Upper lobe of left lung (tissue), 6 donors: ENCODE data around the gene YIPF3. TPM values are rescaled to one million over a fixed set of nuclear protein-coding genes. Genes with fewer than 3 reads are reported as not detected.

Experiments used
- ATAC-seq, 2 donors: fragments of 200-7000 bp; cut with Tn5 transposase; one replicate each; pipeline ENCODE4 v1.9.1; 2022; ENCODE audit warnings: mild to moderate bottlenecking in 2 of 2, moderate library complexity in 2 of 2; ENCODE audit not compliant: low FRiP score in 2 of 2
- DNase-seq, 2 donors: peaks; one replicate each; pipeline ENCODE4 v3.0.0-alpha.2; 2019 to 2020
- H3K27ac ChIP-seq, 4 donors: fragments of 200-600 bp; sonication (generic); one replicate each; pipeline ENCODE4 v1.5.1; 2016 to 2019
- H3K27me3 ChIP-seq, 4 donors: fragments of 200-600 bp; sonication (generic); one replicate each; pipeline ENCODE4 v1.5.1; 2017 to 2019
- H3K36me3 ChIP-seq, 4 donors: fragments of 200-600 bp; sonication (generic); one replicate each; pipeline ENCODE4 v1.5.1; 2016 to 2019
- H3K4me1 ChIP-seq, 4 donors: fragments of 200-600 bp; sonication (generic); one replicate each; pipeline ENCODE4 v1.5.1; 2018 to 2019
- H3K4me3 ChIP-seq, 4 donors: fragments of 200-600 bp; sonication (generic); one replicate each; pipeline ENCODE4 v1.5.1; 2017 to 2019; ENCODE audit warnings: mild to moderate bottlenecking in 2 of 4, moderate library complexity in 1 of 4
- H3K9me3 ChIP-seq, 4 donors: fragments of 200-600 bp; sonication (generic); one replicate each; pipeline ENCODE4 v1.5.1; 2018 to 2019
- EP300 ChIP-seq, 4 donors: sonication (generic); formaldehyde crosslinking; IDR thresholded peaks; one replicate each; pipeline ENCODE4 v1.5.1; 2017; ENCODE audit warnings: antibody characterized with exemption in 4 of 4, control low read depth in 2 of 4
- POLR2A ChIP-seq, 4 donors: fragments of 450-650 bp; IDR thresholded peaks; one replicate each; pipeline ENCODE4 v1.5.1; 2016 to 2017; ENCODE audit warnings: antibody characterized with exemption in 4 of 4, mild to moderate bottlenecking in 2 of 4
- POLR2AphosphoS5 ChIP-seq, 2 donors: sonication (generic); formaldehyde crosslinking; IDR thresholded peaks; one replicate each; pipeline ENCODE4 v1.5.1; 2017; ENCODE audit warnings: antibody characterized with exemption in 2 of 2
- WGBS, 2 donors: methylation state at CpG; one replicate each; pipeline ENCODE4 v1.1.5; 2017 to 2018; 5-methylcytosine and 5-hydroxymethylcytosine counted together
- total RNA-seq, 6 donors: library from RNA; depleted of rRNA in 4 of 6; stranded (reverse); fragments of >200 nt in 4 of 6; gene quantifications; one replicate each; pipeline versions ENCODE4 v1.1.0 to v1.2.1, GENCODE V29; 2016 to 2021
- TF ChIP-seq, protein P1 (sequence below), 6 experiments: fragments of 450-650 bp in 4 of 6; fragments of 200-600 bp in 2 of 6; sonication (generic) in 2 of 6; IDR thresholded peaks; one replicate each; pipeline ENCODE4 v1.5.1; 2016 to 2019; ENCODE audit warnings: antibody characterized with exemption in 6 of 6
- donor health status: DM: no; HTN: no; CAD: no; lungs with moderate emphysema.
- donor health status: DM: no; HTN: yes; CAD: no; lungs with severe emphysema.

YIPF3 gene
- total RNA-seq, 6 donors from 2014 or later = 103 to 170 (median 125) TPM

DNA sequence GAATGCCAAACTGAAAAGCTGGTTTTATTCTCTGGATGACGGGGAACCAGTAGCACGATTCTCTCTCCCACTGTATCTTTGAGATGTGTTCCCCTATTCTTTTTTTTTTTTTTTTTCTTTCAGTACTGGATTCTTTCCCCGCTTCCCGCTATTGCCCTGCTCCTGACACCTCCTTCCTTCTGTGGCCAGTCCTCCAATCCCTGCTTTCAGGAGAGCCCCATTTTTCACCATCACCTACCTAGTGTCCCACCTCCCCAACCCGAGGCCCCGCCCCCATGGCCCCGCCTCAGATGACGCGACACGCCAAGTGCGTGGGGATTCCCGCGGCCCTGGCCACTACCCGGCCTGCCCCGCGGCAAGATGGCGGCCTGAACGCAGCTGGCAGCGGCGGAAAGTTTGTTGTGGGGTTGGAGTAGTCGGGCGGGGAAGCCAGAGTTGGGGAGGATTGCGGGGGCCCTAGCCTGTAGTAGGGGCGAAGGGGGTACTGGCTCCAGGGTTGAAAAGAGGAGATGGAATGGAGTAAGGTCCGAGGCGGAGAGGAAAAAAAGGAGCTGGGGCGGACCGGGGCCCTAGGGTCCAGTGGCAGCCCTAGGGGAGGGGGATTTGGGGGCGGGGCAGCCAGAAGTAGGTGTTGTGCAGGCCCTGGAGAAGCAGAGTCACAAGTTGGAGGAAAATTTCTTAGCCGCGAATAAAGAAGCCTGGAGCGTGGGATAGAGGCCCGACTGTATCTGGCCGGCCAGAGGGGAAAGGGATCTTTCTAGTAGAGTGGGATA is 39.3 kb downstream of the YIPF3 start, which contains the start of gene TJAP1:
Gene TJAP1, plus strand, starts transcription at position 336 of the 773 bp plus-strand sequence. CDS start 21,432 bp downstream, outside the sequence.
- Histone ChIP-seq H3K36me3 (no peaks in the 10 kb centered on the region), H3K4me1 (peaks cover 13 to 31% (median 17%) of the 10 kb centered on the region in 4 donors), H3K27me3 (no peaks in the 10 kb centered on the region), H3K27ac (peak within 1 kb of the TSS; percentile 83 to 89 (median 88)), H3K9me3 (no peaks in the 10 kb centered on the region), H3K4me3 (peak within 1 kb of the TSS; percentile 36 to 87 (median 74))
- DNase-seq (peak; percentile 92 to 100), ATAC-seq (peak; percentile 99 to 100)
- TF ChIP-seq POLR2AphosphoS5 (IDR thresholded peaks at IDR 0.05) (peak; percentile 87 to 96), POLR2A (IDR thresholded peaks at IDR 0.05) (peak in 3 of 4 donors; percentile 28 to 76 (median 69)), EP300 (IDR thresholded peaks at IDR 0.05) (no peak)
- WGBS, 2 donors = 1% methylated on average over 31 to 33 of the region's 34 CpGs

DNA sequence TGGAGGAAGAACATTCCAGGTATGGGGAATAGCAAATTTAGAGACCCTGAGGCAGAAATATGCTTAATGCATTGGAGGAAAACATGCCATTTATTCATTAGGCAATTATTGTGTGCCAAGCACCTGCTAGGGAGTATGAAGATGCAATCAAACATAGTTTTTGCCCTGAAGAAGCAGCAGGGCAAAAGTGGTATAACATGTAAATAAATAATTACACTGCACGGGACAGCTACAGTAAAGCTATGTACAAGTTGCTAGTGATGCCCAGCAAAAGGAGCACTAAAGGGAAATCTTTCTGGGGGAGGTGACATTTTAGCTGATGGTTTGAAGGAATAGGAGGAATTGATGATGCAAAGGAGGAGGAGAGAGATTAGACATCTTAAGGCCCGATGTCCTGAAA is 40.0 kb downstream of the YIPF3 start:
- H3K27ac ChIP-seq = peak overlapping the region in 3 of 4 donors; percentile 83 to 89 (median 88)
- no peaks in the 10 kb centered on the region for H3K9me3 ChIP-seq
- H3K27me3 ChIP-seq = no peaks in the 10 kb centered on the region
- WGBS, 2 donors = 31 to 34% methylated on average over 2 of the region's 2 CpGs
- peaks cover 13 to 31% (median 17%) of the 10 kb centered on the region in 4 donors for H3K4me1 ChIP-seq
- ATAC-seq (no peak), DNase-seq (no peak)
- no peak for TF ChIP-seq EP300 (IDR thresholded peaks at IDR 0.05)
- H3K36me3 ChIP-seq = no peaks in the 10 kb centered on the region
- H3K4me3 ChIP-seq = peak overlapping the region in 3 of 4 donors; percentile 68 to 87 (median 81)

DNA sequence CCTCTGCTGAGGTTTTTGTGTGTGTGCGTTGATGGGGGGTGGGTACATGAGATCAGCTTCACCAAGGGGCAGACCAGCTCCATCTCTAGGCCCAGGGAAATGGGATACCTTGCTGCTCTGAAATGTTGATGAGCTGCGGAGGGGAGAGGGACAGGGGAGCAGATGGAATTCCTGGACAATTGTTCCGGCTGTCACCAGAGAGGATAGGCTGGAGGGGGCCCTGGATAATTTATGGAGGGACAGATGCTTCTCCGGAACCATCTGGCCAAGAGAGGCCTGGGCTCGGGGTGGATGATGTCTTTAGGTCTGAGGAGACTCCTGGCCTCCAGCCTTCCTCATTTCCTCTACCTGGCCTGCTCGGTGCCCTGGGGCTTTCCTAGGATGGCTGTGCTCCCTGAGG is 41.2 kb downstream of the YIPF3 start:
- Histone ChIP-seq H3K9me3 (no peaks in the 10 kb centered on the region), H3K27ac (no peak overlapping the region), H3K4me1 (peaks cover 13 to 30% (median 17%) of the 10 kb centered on the region in 4 donors), H3K27me3 (no peaks in the 10 kb centered on the region), H3K4me3 (no peak overlapping the region), H3K36me3 (no peaks in the 10 kb centered on the region)
- 80 to 86% methylated on average over 4 to 6 of the region's 6 CpGs for WGBS, 2 donors
- no peak for TF ChIP-seq EP300 (IDR thresholded peaks at IDR 0.05)
- no peak for TF ChIP-seq POLR2A (IDR thresholded peaks at IDR 0.05)
- TF ChIP-seq, protein P1, sequence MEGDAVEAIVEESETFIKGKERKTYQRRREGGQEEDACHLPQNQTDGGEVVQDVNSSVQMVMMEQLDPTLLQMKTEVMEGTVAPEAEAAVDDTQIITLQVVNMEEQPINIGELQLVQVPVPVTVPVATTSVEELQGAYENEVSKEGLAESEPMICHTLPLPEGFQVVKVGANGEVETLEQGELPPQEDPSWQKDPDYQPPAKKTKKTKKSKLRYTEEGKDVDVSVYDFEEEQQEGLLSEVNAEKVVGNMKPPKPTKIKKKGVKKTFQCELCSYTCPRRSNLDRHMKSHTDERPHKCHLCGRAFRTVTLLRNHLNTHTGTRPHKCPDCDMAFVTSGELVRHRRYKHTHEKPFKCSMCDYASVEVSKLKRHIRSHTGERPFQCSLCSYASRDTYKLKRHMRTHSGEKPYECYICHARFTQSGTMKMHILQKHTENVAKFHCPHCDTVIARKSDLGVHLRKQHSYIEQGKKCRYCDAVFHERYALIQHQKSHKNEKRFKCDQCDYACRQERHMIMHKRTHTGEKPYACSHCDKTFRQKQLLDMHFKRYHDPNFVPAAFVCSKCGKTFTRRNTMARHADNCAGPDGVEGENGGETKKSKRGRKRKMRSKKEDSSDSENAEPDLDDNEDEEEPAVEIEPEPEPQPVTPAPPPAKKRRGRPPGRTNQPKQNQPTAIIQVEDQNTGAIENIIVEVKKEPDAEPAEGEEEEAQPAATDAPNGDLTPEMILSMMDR (IDR thresholded peaks at IDR 0.05) = no peak
- TF ChIP-seq POLR2AphosphoS5 (IDR thresholded peaks at IDR 0.05) = no peak
- ATAC-seq (no peak), DNase-seq (no peak)

DNA sequence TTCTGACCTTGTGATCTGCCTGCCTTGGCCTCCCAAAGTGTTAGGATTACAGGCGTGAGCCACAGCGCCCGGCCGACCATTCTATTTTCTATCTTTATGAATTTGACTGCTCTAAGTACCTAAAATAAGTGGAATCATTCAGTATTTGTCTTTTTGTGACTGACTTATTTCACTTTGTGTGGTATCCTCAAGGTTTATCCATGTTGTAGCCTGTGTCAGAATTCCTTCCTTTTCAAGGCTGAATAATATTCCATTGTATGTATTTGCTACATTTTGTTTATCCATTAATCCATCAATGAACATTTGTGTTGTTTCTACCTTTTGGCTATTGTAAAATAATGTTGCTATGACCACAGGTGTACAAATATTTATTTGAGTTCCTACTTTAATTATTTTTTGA is 44.2 kb downstream of the YIPF3 start:
- Histone ChIP-seq H3K4me1 (peaks cover 0 to 4% (median 4%) of the 10 kb centered on the region in 4 donors), H3K4me3 (no peak overlapping the region), H3K9me3 (no peaks in the 10 kb centered on the region), H3K36me3 (no peaks in the 10 kb centered on the region), H3K27ac (no peak overlapping the region), H3K27me3 (no peaks in the 10 kb centered on the region)
- DNase-seq (no peak), ATAC-seq (no peak)
- TF ChIP-seq POLR2AphosphoS5 (IDR thresholded peaks at IDR 0.05) (no peak), POLR2A (IDR thresholded peaks at IDR 0.05) (no peak), EP300 (IDR thresholded peaks at IDR 0.05) (no peak)
- TF ChIP-seq, protein P1 (IDR thresholded peaks at IDR 0.05) = no peak
- 97 to 99% methylated on average over 4 of the region's 4 CpGs for WGBS, 2 donors

DNA sequence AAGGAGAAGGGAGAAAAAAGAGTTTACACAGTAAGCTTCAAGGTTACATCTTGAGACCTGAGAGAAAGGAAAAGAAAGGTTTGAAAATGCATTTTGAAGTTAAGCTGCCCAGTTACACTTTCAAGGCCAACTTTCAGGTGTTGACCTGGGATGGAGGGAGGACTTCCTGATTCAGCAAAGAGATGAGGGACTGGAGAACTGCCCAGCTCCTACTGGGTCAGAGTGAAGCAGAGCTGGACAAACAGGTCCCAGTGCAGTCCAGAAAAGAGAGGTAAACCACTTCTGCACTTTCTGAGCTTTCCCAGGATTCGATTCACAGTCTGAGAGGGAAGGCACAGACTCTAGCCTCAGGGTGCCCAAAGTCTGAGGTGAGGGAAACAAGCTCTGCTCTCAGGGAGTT is 45.3 kb downstream of the YIPF3 start:
- ATAC-seq (no peak), DNase-seq (no peak)
- Histone ChIP-seq H3K4me3 (no peak overlapping the region), H3K4me1 (no peaks in the 10 kb centered on the region), H3K9me3 (no peaks in the 10 kb centered on the region), H3K27ac (no peak overlapping the region), H3K27me3 (no peaks in the 10 kb centered on the region), H3K36me3 (no peaks in the 10 kb centered on the region)
- WGBS, 2 donors = 57 to 78% methylated on average over 1 of the region's 1 CpG
- no peak for TF ChIP-seq EP300 (IDR thresholded peaks at IDR 0.05)
- TF ChIP-seq POLR2A (IDR thresholded peaks at IDR 0.05) = no peak
- TF ChIP-seq, protein P1 (IDR thresholded peaks at IDR 0.05) = no peak
- TF ChIP-seq POLR2AphosphoS5 (IDR thresholded peaks at IDR 0.05) = no peak
